IPS-20b (cell line): Measurements from ENCODE around the gene USP51.
"Not testable (repeated sequence)": the region's sequence is repeated elsewhere in the genome, so short reads cannot be mapped to it uniquely, and the experiment has no call there.

Experiments
- H3K27ac ChIP-seq: one replicate; pipeline ENCODE4 v1.5.1; 2013; ENCODE audit warnings: low read length
- H3K27me3 ChIP-seq: 2 replicates; pipeline ENCODE4 v1.6.1; 2013; ENCODE audit warnings: mild to moderate bottlenecking, low read length, inconsistent platforms; ENCODE audit not compliant: insufficient read depth
- H3K36me3 ChIP-seq: 2 replicates; pipeline ENCODE4 v1.6.1; 2013; ENCODE audit warnings: low read depth, mild to moderate bottlenecking, inconsistent platforms, low read length, moderate library complexity; ENCODE audit not compliant: insufficient read depth
- H3K4me1 ChIP-seq: 2 replicates; pipeline ENCODE4 v1.6.1; 2013; ENCODE audit warnings: mild to moderate bottlenecking, control low read depth, inconsistent platforms, low read length, moderate library complexity; ENCODE audit not compliant: insufficient read depth
- H3K4me3 ChIP-seq: 2 replicates; pipeline ENCODE4 v1.5.1; 2013; ENCODE audit warnings: mild to moderate bottlenecking, low read length, inconsistent platforms
- H3K9ac ChIP-seq: 2 replicates; pipeline ENCODE4 v1.6.1; 2013; ENCODE audit warnings: low read depth, mild to moderate bottlenecking, inconsistent platforms, low read length, moderate library complexity
- H3K9me3 ChIP-seq: 2 replicates; pipeline ENCODE4 v1.6.1; 2013; ENCODE audit warnings: mild to moderate bottlenecking, low read depth, low read length, inconsistent platforms; ENCODE audit not compliant: insufficient read depth

The USP51 gene

DNA sequence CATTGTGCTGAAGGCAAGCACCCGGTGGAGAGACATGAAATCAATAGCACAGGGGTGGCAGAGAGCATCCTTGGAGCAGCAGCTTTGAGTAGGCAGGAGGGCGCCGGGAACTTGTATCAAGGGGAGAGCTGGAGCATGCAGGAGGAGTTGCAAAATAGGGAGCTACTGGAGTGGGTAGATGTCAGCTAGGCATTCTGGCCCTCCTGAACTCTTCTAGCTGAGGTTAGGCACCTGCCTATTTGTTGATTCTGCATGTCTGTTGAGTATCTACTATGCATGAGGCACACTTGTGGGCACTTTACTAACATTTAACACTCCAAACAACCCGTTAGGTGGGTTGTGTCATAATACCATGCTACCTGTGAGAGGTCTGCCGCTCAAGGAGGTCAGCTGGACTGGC lies 30.2 kb downstream of the USP51 start:
- H3K9ac ChIP-seq, H3K4me1 ChIP-seq, H3K9me3 ChIP-seq, H3K36me3 ChIP-seq, H3K4me3 ChIP-seq, H3K27me3 ChIP-seq, H3K27ac ChIP-seq: not testable (repeated sequence)

DNA sequence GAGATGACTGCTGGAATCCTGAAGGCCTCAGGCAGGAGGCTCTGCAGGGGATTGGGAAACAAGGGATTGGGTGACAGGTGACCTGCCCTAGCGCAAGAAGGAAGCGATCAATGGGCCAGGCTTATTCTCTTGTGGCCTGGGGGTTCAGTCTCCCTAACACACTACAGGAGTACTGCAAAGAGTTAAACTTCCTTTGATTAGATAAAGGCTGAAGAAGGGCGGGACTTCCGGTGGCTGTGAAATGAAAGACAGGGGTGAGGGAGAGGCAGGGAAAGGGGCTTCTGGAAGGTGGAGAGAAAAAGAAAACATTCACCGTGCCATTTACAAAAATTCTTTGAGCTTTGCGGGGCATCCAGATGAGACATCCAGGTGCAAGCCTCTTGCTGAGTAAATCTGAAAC lies 33.9 kb downstream of the USP51 start:
- H3K9ac ChIP-seq, H3K27ac ChIP-seq, H3K36me3 ChIP-seq, H3K4me3 ChIP-seq, H3K4me1 ChIP-seq, H3K27me3 ChIP-seq, H3K9me3 ChIP-seq: not testable (repeated sequence)

GRCh38 chrX:55452833-55453124 lies 36.9 kb downstream of the USP51 start:
- H3K9ac ChIP-seq, result peak overlapping the region; percentile 75; the same call in 1 of the 2 replicates
- peak overlapping the region; percentile 74 for H3K4me3 ChIP-seq
- H3K4me1 ChIP-seq, result no peaks in the 10 kb centered on the region
- H3K9me3 ChIP-seq, result no peaks in the 10 kb centered on the region
- no peaks in the 10 kb centered on the region for H3K27me3 ChIP-seq
- no peaks in the 10 kb centered on the region for H3K36me3 ChIP-seq
- no peak overlapping the region for H3K27ac ChIP-seq

DNA sequence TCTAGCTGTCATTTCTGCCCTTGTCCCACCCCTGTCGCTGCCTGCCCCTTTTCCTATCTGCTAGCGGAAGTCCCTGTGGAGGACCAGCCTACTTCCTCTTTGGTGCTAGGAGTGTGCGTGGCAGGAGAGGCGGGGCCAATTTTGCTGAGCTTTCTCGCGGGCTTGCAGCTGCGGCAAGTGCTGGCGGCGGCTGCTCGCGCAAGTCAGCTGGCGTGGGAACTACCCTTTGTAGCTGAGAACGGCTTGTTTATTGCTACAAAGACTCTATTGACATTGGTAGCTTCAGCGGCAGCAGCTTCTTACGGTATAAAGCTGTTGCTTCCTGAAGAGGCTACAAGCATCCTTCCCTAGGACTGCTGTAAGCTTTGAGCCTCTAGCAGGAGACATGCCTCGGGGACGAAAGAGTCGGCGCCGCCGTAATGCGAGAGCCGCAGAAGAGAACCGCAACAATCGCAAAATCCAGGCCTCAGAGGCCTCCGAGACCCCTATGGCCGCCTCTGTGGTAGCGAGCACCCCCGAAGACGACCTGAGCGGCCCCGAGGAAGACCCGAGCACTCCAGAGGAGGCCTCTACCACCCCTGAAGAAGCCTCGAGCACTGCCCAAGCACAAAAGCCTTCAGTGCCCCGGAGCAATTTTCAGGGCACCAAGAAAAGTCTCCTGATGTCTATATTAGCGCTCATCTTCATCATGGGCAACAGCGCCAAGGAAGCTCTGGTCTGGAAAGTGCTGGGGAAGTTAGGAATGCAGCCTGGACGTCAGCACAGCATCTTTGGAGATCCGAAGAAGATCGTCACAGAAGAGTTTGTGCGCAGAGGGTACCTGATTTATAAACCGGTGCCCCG lies 37.4 kb downstream of the USP51 start, which contains the start of gene MAGEH1:
Gene MAGEH1, plus strand, starts transcription at position 138 of the 843 bp plus-strand sequence. Its CDS starts 248 bp downstream, at position 386.
- H3K4me1 ChIP-seq, result no peaks in the 10 kb centered on the region
- no peaks in the 10 kb centered on the region for H3K9me3 ChIP-seq
- no peaks in the 10 kb centered on the region for H3K27me3 ChIP-seq
- no peak within 1 kb of the TSS for H3K27ac ChIP-seq
- H3K36me3 ChIP-seq, result no peaks in the 10 kb centered on the region
- H3K4me3 ChIP-seq, result peak within 1 kb of the TSS; percentile 74
- H3K9ac ChIP-seq, result peak within 1 kb of the TSS; percentile 75; the same call in 1 of the 2 replicates

- peak overlapping the region; percentile 74 for H3K4me3 ChIP-seq
- H3K9me3 ChIP-seq, result no peaks in the 10 kb centered on the region
- no peaks in the 10 kb centered on the region for H3K4me1 ChIP-seq
- no peaks in the 10 kb centered on the region for H3K27me3 ChIP-seq
- H3K36me3 ChIP-seq, result no peaks in the 10 kb centered on the region
- no peak overlapping the region for H3K27ac ChIP-seq
- no peak overlapping the region; the same call in 1 of the 2 replicates for H3K9ac ChIP-seq
Measured at GRCh38 chrX:55451626-55451989, 38.0 kb downstream of the USP51 start.

DNA sequence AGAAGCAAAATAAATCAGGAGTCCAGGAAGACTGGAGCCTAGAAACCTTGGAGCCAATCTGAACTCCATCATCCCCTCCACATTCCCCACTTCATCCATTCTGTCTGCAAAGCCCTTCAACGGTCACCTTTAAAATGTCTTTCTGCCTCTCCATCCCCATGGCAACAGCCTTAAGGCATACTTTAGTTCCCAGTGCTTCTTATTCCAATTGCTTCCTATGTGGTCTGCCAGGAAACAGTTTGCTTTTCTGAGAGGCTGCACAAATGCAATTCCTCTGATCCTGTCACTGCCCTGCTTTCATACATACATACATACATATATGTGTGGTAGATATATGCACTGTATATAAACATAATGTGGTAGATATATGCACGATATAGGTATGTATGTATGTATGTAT lies 38.5 kb downstream of the USP51 start:
- Histone ChIP-seq H3K27me3 (no peaks in the 10 kb centered on the region), H3K27ac (no peak overlapping the region), H3K9me3 (no peaks in the 10 kb centered on the region), H3K4me1 (no peaks in the 10 kb centered on the region), H3K9ac (no peak overlapping the region), H3K4me3 (peak overlapping the region; percentile 74), H3K36me3 (no peaks in the 10 kb centered on the region)

DNA sequence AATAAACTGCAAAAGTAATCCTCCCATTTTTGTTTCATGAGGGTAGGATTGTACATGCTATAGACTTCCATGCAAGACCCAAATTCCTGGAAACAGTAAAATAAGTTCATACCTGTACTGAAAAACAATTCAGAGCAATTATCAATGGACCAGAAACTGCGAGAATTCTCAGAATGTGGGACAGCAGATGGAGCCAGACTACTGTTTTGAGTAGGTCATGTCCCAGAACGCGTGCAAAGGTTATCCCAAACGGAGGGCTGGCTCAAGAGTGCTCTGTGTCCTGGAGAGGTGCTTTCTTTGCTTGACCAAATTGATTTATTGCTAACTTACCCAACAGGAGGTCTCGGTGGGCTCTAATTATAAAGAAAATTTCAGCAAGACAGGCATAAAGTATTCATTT lies 39.4 kb downstream of the USP51 start:
- Histone ChIP-seq H3K9me3 (no peaks in the 10 kb centered on the region), H3K9ac (no peak overlapping the region), H3K4me1 (no peaks in the 10 kb centered on the region), H3K36me3 (no peaks in the 10 kb centered on the region), H3K27ac (no peak overlapping the region), H3K27me3 (no peaks in the 10 kb centered on the region), H3K4me3 (no peak overlapping the region)

DNA sequence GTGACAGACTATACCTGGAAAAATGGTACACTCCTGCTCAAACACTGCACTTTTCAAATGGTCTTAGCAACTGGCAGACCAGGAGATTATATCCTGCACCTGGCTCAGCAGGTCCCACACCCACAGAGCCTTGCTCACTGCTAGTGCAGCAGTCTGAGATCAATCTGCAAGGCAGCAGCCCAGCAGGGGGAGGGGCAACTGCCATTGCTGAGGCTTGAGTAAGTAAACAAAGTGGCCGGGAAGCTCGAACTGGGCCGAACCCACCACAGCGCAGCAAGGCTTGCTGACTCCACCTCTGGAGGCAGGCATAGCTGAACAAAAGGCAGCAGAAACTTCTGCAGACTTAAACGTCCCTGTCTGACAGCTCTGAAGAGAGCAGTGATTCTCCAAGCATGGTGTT lies 46.2 kb downstream of the USP51 start:
- not testable (repeated sequence) for H3K9ac ChIP-seq, H3K4me3 ChIP-seq, H3K27ac ChIP-seq, H3K9me3 ChIP-seq, H3K4me1 ChIP-seq, H3K27me3 ChIP-seq, H3K36me3 ChIP-seq
